Stimulated activated CD8-positive, alpha-beta memory T cell treated with anti-CD3 and anti-CD28 coated beads, Interleukin-4, amount 100 ng/mL, for 48 hours (primary cell): Measurements from ENCODE around the gene COL15A1.

Experiments
- DNase-seq: peaks from one replicate; pipeline ENCODE4 v3.0.0-alpha.2; 2020

The COL15A1 gene

GRCh38 chr9:98950262-98950661 lies 6.6 kb downstream of the COL15A1 start:
- no peak for DNase-seq

GRCh38 chr9:98951967-98952366 lies 8.3 kb downstream of the COL15A1 start:
- DNase-seq: no peak

- no peak for DNase-seq
These were observed 10.0 kb downstream of the COL15A1 start for GRCh38 chr9:98953581-98954243.

DNA sequence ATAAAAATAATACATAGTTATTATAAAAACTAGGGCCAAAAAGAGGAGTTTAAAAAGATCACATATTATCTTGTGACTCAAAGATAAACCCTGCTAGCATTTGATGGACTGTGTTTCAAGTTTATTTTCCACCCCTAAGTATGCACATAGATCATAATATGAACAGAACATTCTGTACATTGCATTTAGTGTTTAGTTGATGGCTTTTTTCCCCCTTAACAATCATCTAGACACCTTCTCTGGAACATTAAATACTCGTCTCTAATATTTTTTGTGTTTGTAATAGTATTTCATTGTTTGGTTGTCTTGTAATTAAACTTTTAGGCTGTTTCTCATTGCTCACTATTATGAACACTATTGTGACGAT lies 10.5 kb downstream of the COL15A1 start:
- no peak for DNase-seq

GRCh38 chr9:98955259-98955658 lies 11.6 kb downstream of the COL15A1 start:
- no peak for DNase-seq

- no peak for DNase-seq
These were observed 14.1 kb downstream of the COL15A1 start for GRCh38 chr9:98957826-98958225.

DNA sequence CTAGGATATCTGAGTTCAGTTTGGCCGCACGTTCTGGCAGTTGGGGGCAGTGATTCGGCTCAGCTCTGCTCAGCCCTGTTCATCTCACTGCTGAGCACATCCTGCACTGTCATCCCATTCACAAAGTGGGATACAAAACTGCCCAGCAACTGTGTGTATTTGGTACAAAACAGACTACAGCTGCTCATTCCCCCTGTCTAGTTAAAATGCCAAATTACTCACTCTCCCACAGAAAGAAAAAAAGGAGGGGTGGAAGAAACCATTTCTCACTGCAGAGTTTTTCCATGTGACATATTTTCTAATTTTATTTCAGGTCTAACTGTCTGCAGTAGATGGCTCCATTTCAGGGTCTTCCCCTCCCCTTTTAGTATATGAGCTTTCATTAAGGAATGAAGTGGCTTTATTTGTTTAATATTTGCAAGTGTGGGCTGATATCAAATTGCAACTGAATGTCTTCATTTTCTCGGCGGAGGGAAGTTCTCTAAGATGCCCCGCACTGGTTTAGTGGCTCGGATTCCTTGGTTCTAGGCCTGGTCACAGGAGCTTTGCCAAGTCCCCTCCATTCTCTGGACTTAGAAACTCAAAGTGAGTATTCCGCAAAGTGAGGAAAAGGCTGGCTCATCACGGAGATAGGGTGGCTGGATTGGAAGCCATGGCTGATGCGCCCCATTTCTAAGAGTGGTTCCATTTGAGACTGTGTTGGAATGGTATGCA lies 14.7 kb downstream of the COL15A1 start:
- no peak for DNase-seq

DNA sequence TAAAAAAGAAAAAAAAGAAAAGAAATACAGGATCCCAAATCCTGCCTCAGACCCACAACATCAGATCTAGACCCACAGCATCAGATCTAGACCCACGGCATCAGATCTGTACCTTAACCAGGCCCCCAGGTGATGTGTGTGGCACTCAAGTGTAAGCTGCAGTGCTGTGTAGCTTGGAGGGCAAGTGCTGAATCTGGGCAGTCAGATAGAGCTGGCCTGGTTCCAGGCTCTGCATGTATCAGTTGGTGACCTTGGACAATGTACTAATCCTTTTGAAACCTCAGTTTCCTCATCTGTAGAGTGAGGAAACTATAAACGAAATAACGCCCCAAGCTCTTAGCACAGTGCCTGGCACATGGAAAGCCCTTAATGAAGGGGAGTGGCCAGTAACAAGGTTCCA lies 16.7 kb downstream of the COL15A1 start:
- no peak for DNase-seq

DNA sequence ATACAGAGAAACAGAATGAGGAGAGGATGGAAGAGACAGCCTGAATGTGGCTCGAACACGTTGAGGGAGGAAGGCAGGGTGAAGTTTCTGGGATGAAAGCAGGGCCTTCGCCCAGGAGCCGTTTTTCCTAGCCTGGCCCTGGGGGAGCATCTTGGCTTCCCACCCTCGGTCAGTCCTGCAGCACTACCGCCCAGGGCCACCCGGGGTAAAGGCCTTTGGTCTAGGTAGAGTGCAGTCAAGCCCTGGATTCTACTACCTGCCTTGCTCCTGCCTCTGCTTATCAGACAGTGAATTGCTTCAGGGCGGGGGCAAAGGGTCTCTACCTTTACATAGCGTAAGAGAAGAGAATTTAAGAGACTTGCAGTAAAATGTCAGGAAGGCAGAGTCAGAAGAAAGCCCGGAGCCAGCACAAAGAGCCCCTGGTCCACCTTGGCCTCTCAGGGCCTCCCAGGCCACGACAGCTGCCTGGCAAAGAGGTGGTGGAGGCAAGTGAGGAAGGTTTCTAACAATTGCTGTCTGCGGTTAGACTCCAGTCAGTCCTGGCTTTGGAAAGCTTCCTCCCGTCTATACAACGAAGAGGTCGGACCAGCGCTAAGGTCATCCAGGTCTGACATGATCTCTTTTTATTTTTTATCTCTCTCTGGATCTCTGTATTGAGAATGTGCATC lies 17.9 kb downstream of the COL15A1 start:
- no peak for DNase-seq

GRCh38 chr9:98962181-98962560 lies 18.5 kb downstream of the COL15A1 start:
- no peak for DNase-seq

DNA sequence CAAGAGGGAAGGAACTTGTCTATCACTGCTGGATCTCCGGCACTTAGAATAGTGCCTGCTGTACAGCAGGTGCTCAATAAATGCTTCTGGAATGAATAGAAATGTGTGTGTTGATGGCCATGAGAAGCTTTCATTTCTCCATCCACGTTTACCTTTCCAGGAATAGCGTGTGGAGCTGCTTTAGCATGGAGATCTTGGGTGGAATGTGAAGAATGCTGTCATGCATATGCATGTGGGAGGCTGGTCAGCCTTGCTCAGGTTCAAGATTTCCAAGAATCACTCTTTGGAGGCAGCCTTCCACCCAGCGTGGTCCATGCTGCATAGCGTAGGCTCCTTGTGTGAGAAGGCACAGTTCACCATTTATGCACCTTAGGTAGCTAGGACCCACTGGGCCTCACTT lies 19.2 kb downstream of the COL15A1 start:
- DNase-seq: no peak

GRCh38 chr9:98964201-98964600 lies 20.5 kb downstream of the COL15A1 start:
- DNase-seq: no peak

DNA sequence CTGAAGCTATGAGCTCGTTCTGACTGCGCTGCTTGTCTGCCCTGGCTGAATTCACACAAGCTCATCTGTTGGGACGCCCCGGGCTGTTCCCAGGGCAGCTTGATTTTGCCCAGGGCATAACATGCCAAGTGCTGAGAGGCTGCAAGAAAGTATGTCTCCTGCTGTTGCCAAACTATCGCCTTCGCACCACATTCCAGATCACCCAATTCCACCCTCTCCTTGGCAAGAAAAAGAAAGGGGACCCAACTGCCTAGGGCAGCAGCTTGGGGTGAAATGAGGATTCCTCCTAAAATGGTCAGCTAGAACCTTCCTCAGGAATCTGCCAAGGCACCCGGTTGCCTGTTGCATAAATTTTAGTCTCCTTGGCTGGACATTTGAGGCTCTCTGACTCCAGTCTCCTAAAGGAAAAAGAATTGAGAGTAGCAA lies 21.2 kb downstream of the COL15A1 start:
- no peak for DNase-seq

- DNase-seq: no peak
These were observed 23.0 kb downstream of the COL15A1 start for GRCh38 chr9:98966676-98967075.

DNA sequence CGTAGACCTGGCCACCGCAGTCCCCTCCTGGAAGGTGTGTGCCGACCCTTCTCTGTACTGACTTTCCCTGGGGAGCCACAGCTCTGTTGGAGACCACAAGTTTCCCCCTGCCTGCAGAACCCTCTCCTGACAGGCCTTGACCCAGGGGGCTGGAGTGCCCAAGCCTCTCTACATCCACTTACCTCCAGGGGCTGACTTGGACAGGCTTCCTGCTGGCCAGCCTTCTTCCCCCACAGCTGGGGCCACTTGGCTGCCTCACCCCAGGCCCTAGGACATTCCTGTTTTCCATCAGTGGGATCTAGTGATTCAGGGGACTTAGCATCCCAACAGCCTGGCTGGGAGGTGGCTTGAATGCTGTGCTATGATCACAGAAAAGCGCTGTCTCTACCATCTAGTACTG lies 23.6 kb downstream of the COL15A1 start:
- no peak for DNase-seq

- DNase-seq: no peak
These were observed 24.0 kb downstream of the COL15A1 start for GRCh38 chr9:98967680-98968079.

GRCh38 chr9:98968601-98969337 lies 25.1 kb downstream of the COL15A1 start:
- DNase-seq: no peak

GRCh38 chr9:98970532-98971041 lies 26.9 kb downstream of the COL15A1 start:
- no peak for DNase-seq

GRCh38 chr9:98971168-98971914 lies 27.6 kb downstream of the COL15A1 start:
- DNase-seq: no peak

DNA sequence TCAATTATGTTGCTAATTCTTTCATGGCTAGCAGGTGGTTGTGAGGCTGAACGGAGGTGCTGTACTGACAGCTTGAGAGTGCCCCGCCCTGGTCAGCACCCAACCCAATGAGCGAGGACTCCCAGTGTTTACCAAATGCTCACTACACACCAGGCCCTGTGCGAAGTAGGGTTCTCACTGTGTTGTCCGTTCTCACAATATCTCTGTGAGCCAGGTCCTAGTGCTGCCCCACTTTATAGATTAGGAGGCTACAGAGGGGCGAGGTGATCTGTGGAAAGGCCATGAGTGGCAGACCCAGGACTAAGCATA lies 28.2 kb downstream of the COL15A1 start:
- DNase-seq: no peak

- DNase-seq: no peak
These were observed 29.0 kb downstream of the COL15A1 start for GRCh38 chr9:98972716-98973115.

GRCh38 chr9:98973171-98973570 lies 29.5 kb downstream of the COL15A1 start:
- DNase-seq: no peak

DNA sequence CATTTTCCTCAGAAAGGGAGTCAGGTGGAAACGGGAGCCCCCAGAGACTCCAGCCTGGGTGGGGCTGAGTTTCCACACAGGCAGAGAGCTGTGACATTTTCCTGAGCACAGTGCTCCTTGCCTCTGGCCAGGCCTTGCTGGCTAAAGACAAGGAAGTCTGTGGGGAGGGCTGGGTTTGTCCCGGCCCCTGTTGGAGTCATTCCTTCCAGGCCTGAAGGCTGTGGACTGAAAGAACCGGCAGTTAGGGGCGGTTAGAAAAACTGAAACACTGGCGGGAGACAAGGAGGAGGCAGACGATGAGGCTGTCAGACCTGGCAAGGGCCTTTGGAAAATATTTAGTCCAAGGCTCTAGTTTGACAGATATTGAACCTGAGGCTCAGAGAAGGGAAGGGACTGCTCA lies 29.9 kb downstream of the COL15A1 start:
- DNase-seq: no peak
